T-helper 9 cell (primary cell): Measurements from ENCODE around the gene EMC10.
"Not testable (repeated sequence)": the region's sequence is repeated elsewhere in the genome, so short reads cannot be mapped to it uniquely, and the experiment has no call there.

Experiments
- DNase-seq: peaks from one replicate; pipeline ENCODE4 v3.0.0-alpha.2; 2020

Gene EMC10

GRCh38 chr19:50453243-50453642 is 23.1 kb upstream of the EMC10 start:
- DNase-seq, result no peak

- no peak for DNase-seq
These were observed 20.3 kb upstream of the EMC10 start for GRCh38 chr19:50455992-50456391.

DNA sequence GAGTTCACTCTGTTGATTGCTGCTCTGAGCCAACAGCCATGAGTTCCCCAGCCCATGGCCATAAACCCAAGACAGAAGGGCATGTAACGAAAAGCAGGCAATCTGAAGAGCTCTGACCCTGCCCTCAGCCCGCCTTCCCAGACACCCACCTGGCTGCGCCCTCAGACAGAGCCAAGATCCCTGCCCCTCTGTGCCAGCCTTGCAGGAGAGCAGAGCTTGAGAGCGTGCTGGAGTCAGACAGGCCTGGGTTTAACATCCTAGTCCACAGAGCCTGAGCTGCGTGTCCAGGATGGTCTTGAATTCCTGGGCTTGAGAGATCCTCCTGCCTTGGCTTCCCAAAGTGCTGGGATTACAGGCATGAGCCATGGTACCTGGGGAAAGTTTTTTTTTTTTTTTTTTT is 19.0 kb upstream of the EMC10 start:
- DNase-seq, result no peak

GRCh38 chr19:50458396-50459066 is 17.8 kb upstream of the EMC10 start:
- no peak for DNase-seq

GRCh38 chr19:50459067-50459456 is 17.2 kb upstream of the EMC10 start:
- DNase-seq, result no peak

DNA sequence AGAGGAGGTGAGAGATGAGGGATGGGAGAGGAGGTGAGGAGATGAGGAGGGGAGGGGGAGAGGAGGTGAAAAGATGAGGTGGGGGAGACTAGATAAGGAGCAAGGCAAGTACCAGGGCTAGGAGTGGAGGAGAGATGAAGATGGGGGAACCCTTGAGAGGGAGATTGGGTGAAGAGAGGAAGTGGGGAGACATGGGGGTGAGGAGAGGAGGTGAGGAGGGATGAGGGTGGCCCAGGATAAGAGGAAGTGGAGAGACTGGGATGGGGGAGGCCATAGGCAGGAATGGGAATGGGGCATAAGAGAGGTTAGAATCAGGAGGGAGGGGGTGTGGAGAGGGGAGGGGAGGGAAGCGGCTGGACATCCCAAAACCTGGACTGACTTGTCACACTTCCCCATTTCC is 16.7 kb upstream of the EMC10 start:
- DNase-seq, result no peak

GRCh38 chr19:50460161-50460765 is 16.0 kb upstream of the EMC10 start:
- DNase-seq, result no peak

- DNase-seq, result peak; percentile 34
These were observed 15.0 kb upstream of the EMC10 start for GRCh38 chr19:50461066-50461875.

DNA sequence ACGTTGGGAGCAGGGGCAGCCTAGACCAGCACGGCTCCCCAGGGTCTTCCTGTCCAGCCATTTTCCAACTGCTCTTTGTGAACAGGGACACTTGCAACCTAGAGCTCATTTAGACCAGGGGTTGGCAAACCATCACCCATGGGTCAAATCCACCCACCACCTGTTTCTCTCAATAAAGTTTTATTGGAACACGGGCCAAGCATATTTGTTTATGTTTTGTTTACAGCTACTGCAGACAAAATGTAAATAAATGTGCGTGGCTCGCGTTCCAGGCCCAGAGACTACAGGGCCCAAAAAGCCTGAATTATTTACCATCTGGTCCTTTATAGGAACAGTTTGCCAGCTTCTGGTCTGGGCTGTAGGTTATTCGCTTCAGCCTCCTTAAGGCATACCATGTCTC is 13.3 kb upstream of the EMC10 start:
- DNase-seq, result no peak

GRCh38 chr19:50464348-50464747 is 12.0 kb upstream of the EMC10 start:
- no peak for DNase-seq

GRCh38 chr19:50465000-50465399 is 11.3 kb upstream of the EMC10 start:
- DNase-seq, result no peak

- DNase-seq, result no peak
These were observed 10.2 kb upstream of the EMC10 start for GRCh38 chr19:50465986-50466705.

DNA sequence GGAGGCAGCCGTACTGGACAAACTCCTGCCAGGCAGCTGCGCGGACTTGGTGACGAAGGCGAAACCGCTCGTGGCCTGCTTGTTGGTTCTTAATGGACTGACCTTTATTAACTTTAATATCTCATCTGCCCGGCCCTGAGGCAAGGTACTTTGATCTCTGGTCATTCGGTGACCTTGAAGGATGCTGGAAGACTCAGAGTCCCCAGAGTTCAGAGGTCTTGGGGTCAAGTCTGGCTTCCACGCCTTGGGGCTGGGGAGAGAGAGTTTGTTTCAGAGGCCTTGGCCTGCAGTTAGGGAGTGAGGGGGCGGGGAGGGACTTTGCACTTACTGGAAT is 9.6 kb upstream of the EMC10 start:
- no peak for DNase-seq

DNA sequence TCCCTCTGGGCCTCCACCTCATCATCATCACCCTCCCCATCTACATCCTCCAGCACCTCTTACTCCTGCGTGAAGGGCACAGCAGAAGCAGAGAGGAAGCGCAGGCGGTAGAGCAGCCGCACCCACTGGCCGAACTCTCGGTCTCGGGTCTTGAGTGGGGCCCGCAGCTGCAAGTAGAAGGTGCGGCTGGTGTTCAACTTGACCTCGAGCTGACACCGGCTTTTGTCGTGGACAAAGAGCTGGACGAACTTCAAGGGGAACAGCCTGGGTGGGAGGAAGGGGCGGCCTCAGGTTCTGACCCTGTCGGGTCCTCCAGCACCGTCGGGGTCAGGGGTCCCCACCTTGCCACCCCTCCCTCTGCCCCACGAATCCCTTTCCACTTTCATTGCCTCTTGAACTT is 8.7 kb upstream of the EMC10 start:
- no peak for DNase-seq

DNA sequence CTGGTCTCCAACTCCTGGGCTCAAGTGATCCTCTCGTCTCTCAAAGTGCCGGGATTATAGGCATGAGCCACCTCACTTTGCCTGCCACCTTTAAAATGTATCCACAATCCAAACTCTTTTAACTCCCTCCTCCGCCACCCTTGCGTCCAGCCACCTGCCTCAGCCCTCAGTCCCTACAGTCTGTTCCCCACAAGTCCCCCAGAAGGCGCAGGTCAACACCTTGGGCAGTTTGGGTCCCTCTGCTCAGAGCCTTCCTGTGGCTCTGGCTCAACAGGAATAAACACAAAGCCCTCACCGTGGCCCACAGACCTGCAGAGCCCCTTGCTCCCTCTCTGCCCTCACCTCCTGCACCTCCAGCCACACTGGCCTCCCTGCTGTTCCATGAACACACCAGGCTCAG is 7.5 kb upstream of the EMC10 start:
- DNase-seq, result no peak

- DNase-seq, result not testable (repeated sequence)
These were observed 3.0 kb upstream of the EMC10 start for GRCh38 chr19:50473336-50473735.

DNA sequence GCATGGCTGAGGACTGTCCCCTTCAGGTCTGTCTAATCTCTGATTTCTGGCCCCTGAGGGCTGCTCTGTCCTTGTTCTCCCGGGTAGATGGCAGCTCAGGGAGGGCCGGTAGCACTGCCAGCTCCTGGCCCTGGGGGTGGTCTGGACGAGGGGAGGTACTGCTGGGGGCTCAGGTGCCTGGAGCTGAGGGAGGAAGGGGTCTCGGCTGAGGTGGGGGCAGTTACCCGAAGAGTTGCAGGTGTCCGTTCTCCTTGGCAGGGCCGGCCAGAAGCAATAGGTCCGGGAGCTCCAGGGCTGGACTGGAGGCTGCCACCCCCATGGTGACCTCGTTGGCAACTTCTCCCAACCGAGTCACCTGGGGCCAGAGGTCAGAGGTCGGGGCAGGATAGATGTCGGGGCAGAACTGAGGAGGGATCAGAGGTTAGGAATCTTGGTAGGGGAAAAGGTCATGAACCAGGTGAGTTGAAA is 1.2 kb upstream of the EMC10 start:
- DNase-seq, result no peak

DNA sequence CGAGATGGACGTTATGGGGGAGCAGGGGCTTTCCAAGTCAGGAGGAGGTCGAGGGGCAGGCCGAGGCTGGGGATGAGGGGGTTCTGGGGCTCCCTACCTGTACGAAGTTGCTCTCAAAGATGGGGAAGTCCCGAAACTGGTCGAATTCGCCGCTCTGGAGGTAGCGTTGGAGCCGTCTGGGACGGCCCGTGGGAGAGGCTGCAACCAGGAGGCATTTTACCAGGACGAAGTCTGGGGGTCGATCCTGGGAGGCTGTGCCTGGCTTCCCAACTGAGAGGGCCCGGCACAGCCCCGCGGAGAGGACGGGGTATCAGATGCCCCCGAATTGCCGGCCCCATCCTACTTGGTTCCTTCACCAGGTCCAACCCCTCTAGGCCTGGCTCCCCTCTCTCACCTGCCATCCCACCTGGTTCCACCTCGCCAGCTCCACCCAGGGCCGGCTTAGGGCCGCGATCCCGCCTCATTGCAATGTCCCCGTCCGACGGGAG is 527 bp upstream of the EMC10 start:
- no peak for DNase-seq

- DNase-seq, result no peak
These were observed 566 bp downstream of the EMC10 start for GRCh38 chr19:50476907-50477238.

GRCh38 chr19:50477751-50478515 is 1.6 kb downstream of the EMC10 start:
- DNase-seq, result no peak

DNA sequence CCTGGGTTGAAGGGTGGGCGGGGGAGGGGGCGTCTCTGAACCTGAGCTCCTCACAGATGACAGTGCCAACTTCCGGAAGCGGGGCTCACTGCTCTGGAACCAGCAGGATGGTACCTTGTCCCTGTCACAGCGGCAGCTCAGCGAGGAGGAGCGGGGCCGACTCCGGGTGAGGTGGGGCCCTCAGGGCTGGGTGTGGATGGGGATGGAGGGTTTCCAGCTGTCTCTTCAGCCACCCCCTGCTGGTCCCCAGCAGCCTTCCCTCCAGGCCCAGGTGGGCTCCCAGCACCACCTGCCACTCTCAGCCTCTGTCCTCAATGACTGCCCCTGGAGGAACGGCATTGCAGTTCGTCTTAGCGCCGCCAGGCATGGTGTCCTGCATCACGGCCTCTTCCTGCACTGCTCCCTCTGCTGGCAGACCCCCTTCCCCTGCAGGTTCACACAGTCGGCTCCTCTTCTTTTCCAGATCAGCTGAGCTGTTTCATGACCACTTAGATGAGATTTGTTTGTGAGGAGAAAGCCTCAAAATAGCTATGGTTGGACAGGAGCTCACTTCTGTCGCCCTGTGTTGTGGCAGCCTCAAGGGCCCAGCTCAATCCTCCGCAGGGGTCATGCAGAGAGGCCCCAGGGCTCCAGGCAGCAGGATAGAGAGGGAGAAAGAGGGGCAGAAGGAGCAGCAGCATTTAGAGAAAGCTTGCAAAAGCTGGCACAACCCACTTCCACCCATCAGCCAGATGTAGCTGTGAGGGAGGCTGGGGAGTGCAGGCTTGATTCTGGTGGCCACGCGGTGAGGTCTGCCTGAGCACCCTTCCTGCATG is 2.8 kb downstream of the EMC10 start:
- DNase-seq, result no peak

DNA sequence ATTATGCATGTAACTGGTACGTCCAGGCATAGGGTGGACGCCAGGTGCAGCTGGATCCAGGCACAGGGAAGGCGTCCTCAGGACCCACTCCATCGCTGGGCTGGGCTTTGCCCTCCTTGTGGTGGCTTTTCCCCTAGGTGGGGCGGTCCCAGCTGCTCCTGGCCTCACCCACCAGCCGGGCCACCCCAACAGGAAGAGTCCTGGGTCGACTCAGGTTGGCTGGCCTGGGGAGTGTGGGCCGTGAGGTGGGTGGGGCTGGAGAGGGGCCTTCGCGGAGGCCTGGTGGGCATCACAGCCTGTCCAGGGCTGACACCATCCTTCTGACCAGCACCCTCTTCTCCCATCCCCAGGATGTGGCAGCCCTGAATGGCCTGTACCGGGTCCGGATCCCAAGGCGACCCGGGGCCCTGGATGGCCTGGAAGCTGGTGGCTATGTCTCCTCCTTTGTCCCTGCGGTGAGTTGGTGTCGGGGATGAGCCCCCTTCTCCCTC is 3.5 kb downstream of the EMC10 start:
- no peak for DNase-seq
